CD4-positive, alpha-beta T cell treated with Interleukin-17A for 1 hour (primary cell): ENCODE measurements around the gene MRPS7.

Source experiments
- DNase-seq: peaks from one replicate; pipeline ENCODE4 v3.0.0-alpha.2; 2020

MRPS7 gene

DNA sequence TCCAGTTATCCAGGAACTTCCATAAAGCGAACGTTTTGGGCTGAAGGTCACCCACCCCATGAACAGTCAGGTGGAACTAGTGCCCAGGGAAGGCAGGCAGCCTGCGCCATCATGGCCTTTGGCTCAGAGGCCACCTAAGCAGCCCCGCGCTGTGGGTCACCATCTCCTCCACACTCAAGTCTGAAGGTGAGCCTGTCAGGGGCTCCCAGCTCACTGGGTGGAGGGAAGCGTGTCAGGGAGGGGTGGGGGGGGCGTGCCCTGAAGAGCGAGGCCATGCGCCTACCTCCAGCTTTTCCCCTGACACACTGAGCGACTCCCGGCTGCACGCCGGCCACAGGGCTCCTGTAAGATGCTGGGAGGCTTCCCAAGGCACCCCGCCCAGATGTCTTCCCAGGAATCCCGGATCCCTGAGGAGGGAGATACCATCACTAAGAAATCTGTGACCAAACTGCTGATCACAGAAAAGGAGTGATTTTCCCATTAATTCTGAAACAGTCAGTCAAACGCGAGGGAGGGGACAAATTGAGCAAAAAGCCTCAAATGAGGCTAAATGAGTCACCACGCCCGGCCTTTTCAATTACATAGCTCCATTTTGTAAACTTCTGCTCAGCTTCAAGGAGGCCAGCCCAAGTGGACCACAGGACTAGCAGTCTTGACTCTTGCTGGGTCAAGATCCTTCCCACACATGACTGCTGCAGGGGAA is 54.0 kb downstream of the MRPS7 start:
- DNase-seq = no peak
